ENCODE measurements around the gene TNFRSF12A.
A peak's percentile ranks its signal among the peaks of the same experiment; 100 is the strongest.

The TNFRSF12A gene

GRCh38 chr16:3023669-3024478, 3.7 kb downstream of the TNFRSF12A start, which contains the start of the genes HCFC1R1 and THOC6:
Gene HCFC1R1, minus strand, starts transcription at chr16:3023942. Its CDS starts 1 bp downstream, at chr16:3023941.
Gene THOC6, plus strand, starts transcription at chr16:3024035. Its CDS starts 292 bp downstream, at chr16:3024327.
- in situ Hi-C loops (cut with MboI; ENCODE audit: low sequenced_read_pairs, unreplicated experiment), result no loop called here
- TF ChIP-seq, protein P1, sequence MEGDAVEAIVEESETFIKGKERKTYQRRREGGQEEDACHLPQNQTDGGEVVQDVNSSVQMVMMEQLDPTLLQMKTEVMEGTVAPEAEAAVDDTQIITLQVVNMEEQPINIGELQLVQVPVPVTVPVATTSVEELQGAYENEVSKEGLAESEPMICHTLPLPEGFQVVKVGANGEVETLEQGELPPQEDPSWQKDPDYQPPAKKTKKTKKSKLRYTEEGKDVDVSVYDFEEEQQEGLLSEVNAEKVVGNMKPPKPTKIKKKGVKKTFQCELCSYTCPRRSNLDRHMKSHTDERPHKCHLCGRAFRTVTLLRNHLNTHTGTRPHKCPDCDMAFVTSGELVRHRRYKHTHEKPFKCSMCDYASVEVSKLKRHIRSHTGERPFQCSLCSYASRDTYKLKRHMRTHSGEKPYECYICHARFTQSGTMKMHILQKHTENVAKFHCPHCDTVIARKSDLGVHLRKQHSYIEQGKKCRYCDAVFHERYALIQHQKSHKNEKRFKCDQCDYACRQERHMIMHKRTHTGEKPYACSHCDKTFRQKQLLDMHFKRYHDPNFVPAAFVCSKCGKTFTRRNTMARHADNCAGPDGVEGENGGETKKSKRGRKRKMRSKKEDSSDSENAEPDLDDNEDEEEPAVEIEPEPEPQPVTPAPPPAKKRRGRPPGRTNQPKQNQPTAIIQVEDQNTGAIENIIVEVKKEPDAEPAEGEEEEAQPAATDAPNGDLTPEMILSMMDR (IDR thresholded peaks at IDR 0.05; ENCODE audit: borderline replicate concordance, control extremely low read depth, extremely low read depth, insufficient read depth, missing control alignments), result no peak
- DNase-seq (ENCODE audit: low spot score), result peak; percentile 93

DNA sequence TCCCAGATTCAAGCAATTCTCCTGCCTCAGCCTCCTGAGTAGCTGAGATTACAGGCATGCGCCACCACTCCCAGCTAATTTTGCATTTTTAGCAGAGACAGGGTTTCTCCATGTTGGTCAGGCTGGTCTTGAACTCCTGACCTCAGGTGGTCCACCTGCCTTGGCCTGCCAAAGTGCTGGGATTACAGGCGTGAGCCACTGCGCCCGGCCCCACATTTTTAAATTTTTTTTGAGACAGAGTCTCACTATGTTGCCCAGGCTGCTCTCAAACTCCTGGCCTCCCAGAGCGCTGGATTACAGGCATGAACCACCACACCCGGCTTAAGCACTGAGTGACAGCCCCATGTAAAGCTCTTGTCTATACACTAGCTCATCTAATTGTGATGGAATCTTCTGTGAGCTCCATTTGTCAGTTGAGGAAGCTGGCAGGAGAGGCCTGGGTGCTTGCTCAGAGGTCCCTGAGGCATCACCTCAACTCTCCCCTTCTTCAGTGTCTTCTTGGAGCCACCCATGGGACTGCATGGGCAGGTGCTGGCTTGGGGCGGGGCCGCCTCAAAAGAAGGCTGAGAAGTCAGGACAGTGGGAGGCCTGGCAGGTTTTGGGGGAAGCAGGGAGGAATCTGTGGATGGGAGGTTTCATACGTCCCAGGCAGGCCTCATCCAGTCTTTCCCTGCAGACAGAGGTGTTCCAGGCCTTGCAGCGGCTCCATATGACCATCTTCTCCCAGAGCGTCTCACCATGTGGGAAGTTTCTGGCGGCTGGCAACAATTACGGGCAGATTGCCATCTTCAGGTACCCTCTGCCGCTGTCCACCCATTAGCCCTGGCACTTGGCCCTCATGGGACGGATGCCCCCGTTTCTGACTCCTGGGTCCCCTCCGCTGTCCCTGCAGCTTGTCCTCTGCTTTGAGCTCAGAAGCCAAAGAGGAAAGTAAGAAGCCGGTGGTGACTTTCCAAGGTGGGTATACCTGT, 5.1 kb downstream of the TNFRSF12A start:
- in situ Hi-C loops (cut with MboI; ENCODE audit: low sequenced_read_pairs, unreplicated experiment), result no loop called here
- TF ChIP-seq, protein P1 (IDR thresholded peaks at IDR 0.05; ENCODE audit: borderline replicate concordance, control extremely low read depth, extremely low read depth, insufficient read depth, missing control alignments), result no peak
- no peak for DNase-seq (ENCODE audit: low spot score)

- in situ Hi-C loops (cut with MboI; ENCODE audit: low sequenced_read_pairs, unreplicated experiment), result no loop called here
- TF ChIP-seq, protein P1 (IDR thresholded peaks at IDR 0.05; ENCODE audit: borderline replicate concordance, control extremely low read depth, extremely low read depth, insufficient read depth, missing control alignments), result no peak
- no peak for DNase-seq (ENCODE audit: low spot score)
Observed at GRCh38 chr16:3026003-3026378, 5.8 kb downstream of the TNFRSF12A start.

DNA sequence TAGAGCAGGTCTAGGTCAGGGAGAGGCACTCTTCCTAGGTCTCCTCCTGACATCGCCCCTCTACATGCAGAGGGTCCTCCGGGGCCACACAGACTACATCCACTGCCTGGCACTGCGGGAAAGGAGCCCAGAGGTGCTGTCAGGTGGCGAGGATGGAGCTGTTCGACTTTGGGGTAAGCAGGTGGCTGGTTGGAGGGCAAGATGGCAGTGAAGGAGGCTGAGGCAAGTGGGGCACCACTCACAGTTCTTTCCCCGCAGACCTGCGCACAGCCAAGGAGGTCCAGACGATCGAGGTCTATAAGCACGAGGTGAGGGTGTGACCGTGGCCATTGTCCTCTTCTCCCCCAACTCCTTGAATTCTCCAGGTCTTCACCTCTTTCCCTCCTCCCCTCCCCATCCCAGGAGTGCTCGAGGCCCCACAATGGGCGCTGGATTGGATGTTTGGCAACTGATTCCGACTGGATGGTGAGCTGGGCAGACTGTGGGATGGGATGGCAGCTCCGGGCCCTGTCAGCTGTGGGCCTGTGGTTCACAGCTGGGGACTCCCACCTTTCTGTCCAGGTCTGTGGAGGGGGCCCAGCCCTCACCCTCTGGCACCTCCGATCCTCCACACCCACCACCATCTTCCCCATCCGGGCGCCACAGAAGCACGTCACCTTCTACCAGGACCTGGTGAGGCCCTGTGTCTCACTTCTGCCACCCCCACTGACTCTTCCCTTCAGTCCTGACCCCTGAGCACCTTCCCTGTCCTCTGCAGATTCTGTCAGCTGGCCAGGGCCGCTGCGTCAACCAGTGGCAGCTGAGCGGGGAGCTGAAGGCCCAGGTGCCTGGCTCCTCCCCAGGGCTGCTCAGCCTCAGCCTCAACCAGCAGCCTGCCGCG, 6.7 kb downstream of the TNFRSF12A start:
- in situ Hi-C loops (cut with MboI; ENCODE audit: low sequenced_read_pairs, unreplicated experiment), result no loop called here
- DNase-seq (ENCODE audit: low spot score), result no peak
- TF ChIP-seq, protein P1 (IDR thresholded peaks at IDR 0.05; ENCODE audit: borderline replicate concordance, control extremely low read depth, extremely low read depth, insufficient read depth, missing control alignments), result no peak

GRCh38 chr16:3027489-3027795, 7.3 kb downstream of the TNFRSF12A start:
- in situ Hi-C loops (cut with MboI; ENCODE audit: low sequenced_read_pairs, unreplicated experiment), result no loop called here
- no peak for DNase-seq (ENCODE audit: low spot score)
- TF ChIP-seq, protein P1 (IDR thresholded peaks at IDR 0.05; ENCODE audit: borderline replicate concordance, control extremely low read depth, extremely low read depth, insufficient read depth, missing control alignments), result no peak
